ENCODE results near the gene RNF44.
"Not testable (repeated sequence)": the region's sequence is repeated elsewhere in the genome, so short reads cannot be mapped to it uniquely, and the experiment has no call there.

Gene RNF44

DNA sequence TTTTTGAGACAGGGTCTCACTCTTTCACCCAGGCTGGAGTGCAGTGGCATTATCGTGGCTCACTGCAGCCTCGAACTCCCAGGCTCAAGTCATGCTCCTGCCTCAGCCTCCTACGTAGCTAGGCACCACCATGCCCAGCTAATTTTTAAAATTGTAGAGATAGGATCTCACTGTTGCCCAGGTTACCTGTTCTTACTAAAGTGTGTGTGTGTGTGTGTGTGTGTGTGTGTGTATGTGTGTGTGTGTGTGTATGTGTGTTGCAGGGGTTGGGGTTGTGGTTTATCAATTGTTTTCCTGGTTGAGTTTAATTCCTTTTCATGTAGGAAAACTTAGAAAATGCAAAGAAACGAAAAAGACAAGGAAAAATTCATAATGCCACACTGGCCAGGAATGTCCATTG, 21.8 kb downstream of the RNF44 start:
- FAIRE-seq = no peak

DNA sequence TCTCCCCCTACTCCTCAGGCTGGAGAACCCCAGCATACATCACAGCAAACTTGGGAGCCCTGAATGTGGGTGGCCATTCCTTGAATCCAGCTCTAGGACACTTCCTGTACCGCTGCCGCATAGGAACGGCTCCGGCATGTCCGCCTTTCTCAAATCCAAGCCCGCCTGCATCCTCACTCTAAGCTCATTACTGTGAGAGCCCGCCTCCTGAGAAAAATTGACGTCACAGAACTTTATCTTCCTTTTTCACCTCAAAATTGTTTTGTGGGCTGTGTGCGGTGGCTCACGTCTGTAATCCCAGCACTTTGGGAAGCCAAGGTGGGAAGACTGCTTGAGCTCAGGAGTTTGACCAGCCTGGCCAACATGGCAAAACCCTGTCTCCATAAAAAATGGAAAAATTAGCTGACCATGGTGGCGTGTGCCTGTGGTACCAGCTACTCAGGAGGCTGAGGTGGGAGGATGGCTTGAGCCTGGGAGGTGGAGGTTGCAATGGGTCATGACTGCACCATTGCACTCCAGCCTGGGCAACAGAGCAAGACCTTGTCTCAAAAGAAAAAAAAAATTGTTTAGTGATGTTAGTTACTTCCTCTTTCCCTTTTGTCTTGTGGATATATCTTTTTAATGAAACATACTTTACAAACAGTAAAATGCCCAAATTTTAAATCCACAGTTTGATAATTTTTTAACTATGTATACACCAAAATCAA, 22.8 kb downstream of the RNF44 start:
- FAIRE-seq = no peak

DNA sequence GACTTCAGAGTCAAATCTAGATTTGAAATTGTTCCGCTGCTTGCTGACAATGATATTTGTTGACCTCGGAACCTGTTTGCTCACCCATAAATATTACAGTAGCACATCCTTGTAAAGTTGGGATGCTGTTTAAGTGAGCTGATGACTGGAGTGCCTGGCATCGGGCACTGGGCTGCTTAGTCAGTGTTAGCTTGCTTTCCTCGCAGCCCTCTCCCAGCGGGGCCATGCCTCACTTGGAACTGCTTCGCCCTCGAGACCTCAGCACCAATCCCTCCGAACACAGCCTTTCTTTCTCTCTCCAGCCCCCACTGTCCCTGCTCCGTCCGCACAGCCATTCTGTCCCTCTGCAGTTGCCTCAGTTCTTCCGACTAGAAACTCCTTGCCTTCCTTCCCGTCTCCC, 23.4 kb downstream of the RNF44 start:
- FAIRE-seq = no peak

DNA sequence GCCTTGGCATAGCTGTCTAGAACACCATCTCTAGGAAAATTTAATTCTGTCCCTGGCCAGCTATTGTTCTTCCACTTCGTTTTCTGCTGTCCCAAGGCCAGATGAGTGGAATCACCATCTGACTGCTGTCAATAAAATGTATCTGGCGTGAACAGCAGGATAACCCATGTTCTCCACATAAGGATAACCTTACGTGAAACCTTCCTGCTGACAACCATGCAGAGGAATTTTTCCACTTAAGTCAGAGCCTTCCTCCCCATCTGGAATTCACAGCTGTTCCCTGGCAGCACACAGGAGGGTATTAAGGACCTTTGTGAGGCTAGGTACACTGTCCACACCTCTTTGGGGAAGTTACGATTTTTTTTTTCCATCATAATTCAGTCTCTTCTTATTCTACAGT, 28.6 kb downstream of the RNF44 start:
- FAIRE-seq = no peak

DNA sequence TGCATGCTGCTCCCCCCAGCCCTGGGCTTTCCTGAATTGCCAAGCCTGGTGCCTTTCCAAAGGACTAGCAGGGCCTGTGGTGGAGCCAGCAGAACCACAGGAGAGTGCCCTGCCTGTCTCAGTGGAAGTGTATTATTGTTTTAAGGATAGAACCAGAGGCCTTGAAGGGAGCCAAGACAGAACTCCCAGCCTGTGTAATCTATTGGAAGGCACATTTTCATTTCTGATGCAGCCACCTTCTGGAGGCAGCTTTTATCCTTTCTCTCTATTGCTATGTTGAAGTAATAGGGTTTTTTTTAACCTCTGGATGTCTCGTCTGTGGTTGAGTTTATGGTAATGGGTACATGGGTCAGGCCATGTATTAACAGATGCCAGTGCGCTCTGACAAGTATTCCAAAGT, 29.3 kb downstream of the RNF44 start:
- FAIRE-seq = no peak

GRCh38 chr5:176503496-176503895, 33.7 kb downstream of the RNF44 start:
- no peak for FAIRE-seq

- FAIRE-seq = no peak
These were observed 35.9 kb downstream of the RNF44 start for GRCh38 chr5:176501333-176501732.

- FAIRE-seq = no peak
These were observed 36.7 kb downstream of the RNF44 start for GRCh38 chr5:176500511-176500910.

GRCh38 chr5:176499273-176499672, 37.9 kb downstream of the RNF44 start:
- FAIRE-seq = no peak

DNA sequence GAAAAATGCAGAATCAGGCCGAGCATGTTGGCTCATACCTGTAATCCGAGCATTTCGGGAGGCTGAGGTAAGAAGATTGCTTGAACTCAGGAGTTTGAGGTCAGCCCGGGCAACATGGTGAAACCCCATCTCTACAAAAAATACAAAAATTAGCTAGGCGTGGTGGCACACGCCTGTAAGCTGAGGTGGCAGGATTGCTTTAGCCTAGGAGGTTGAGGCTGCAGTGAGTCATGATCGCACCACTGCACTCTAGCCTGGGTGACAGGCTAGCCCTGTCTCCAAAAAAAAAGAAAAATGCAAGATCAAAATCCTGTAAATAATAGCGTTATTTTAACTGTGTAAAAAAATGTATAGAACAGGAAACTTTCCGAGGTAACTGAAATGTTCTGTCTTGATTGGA, 39.4 kb downstream of the RNF44 start:
- no peak for FAIRE-seq

- no peak for FAIRE-seq
These were observed 44.8 kb downstream of the RNF44 start for GRCh38 chr5:176492431-176492830.

- FAIRE-seq = no peak
These were observed 45.3 kb downstream of the RNF44 start for GRCh38 chr5:176491901-176492300.

DNA sequence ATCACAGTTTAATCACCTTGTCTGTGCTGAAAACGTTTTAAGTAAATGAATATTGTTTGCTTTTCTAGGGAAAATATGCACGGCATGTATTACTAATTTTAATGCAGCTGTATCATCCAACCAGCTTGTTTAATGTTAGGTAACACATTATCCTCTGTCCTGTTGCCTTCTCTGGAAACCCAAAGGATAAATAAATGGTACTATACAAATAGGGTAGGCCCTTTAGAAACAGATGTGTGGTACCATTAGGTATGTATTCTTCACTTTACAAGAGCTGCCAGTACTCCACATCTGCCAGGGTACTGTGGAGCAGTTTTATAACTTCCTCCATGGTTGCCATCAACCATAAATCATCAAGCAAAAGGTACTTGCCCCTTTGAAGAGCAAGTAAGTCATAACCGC, 46.1 kb downstream of the RNF44 start:
- FAIRE-seq = no peak

DNA sequence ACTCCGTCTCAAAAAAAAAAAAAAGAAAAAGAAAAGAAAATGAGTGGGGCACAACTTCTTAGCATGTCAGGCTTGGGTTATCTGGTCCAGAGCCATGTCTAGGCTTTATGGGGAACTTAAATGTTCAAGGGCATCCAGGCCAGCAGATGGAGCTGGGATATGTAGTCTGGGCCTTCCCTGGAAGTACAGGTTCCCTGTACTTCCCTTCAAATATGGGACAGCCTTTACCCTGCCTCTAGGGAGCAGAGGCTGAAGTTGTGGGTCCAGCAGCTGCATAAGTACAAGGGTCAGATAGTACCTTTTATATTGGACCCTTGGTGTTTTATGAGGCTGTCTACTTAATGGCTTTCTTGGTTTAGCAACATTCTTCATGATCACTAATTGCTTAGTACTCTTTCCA, 46.9 kb downstream of the RNF44 start:
- FAIRE-seq = no peak

- no peak for FAIRE-seq
These were observed 48.1 kb downstream of the RNF44 start for GRCh38 chr5:176489077-176489476.

DNA sequence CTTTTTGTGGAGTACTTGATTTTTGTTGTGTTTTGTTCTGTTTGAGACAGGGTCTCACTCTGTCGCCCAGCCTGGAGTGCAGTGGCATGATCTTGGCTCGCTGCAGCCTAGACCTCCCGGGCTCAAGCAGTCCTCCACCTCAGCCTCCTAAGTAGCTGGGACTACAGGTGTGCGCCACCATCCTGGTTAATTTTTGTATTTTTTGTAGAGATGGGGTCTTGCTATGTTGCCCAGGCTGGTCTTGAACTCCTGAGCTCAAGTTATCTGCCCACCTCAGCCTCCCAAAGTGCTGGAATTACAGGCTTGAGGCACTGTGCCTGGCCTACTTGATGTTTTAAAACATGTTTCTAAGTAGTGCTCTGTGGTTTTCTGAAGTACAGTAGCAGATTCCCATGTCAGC, 50.0 kb downstream of the RNF44 start:
- not testable (repeated sequence) for FAIRE-seq

- no peak for FAIRE-seq
These were observed 50.9 kb downstream of the RNF44 start for GRCh38 chr5:176486189-176486757.

- no peak for FAIRE-seq
These were observed 52.0 kb downstream of the RNF44 start for GRCh38 chr5:176485176-176485575.

DNA sequence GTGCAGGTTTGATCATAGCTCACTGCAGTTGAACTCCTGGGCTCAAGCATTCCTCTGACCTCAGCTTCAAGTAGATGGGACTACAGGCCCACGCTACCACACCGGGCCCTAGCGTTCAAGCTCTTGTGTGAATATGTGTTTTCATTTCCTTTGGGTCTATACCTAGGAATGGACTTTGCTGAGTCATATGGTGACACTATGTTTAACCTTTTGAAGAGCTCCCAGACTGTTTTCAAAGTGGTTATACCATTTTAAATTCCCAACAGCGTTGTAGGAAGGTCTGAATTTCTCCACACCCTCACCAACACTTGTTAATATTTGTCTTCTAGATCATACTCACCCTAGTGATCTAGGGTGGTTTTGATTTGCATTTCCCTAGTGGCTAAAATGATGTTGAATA, 55.5 kb downstream of the RNF44 start:
- no peak for FAIRE-seq

Measured in islet of Langerhans (tissue), 1 donor.